Peyer's patch (tissue), 4 donors: ENCODE results near the gene DDX4. TPM values are rescaled to one million over a fixed set of nuclear protein-coding genes. Genes with fewer than 3 reads are reported as not detected.

ENCODE experiments used
- DNase-seq, 3 donors: peaks; one replicate each; pipeline ENCODE4 v3.0.0-alpha.2; 2017 to 2019
- H3K27ac ChIP-seq, 4 donors: fragments of 200-600 bp; sonication (generic); one replicate each; pipeline ENCODE4 v1.5.1; 2016 to 2019
- H3K27me3 ChIP-seq, 2 donors: fragments of 200-600 bp; sonication (generic); one replicate each; pipeline ENCODE4 v1.5.1; 2019
- H3K36me3 ChIP-seq, 3 donors: fragments of 200-600 bp; sonication (generic); one replicate each; pipeline ENCODE4 v1.5.1; 2016 to 2019
- H3K4me1 ChIP-seq, 4 donors: fragments of 200-600 bp; sonication (generic); one replicate each; pipeline ENCODE4 v1.5.1; 2016 to 2019
- H3K4me3 ChIP-seq, 4 donors: fragments of 200-600 bp; sonication (generic); 1 replicate in 3 of 4; 2 replicates in 1 of 4; pipeline ENCODE4 v1.5.1; 2016 to 2019; ENCODE audit warnings: mild to moderate bottlenecking in 1 of 4
- H3K9me3 ChIP-seq, 4 donors: fragments of 200-600 bp; sonication (generic); one replicate each; pipeline ENCODE4 v1.5.1; 2016 to 2019; ENCODE audit warnings: mild to moderate bottlenecking in 1 of 4
- CTCF ChIP-seq, 6 experiments: fragments of 450-650 bp in 4 of 6; fragments of 200-600 bp in 2 of 6; sonication (generic) in 1 of 6; IDR thresholded peaks; one replicate each; pipeline ENCODE4 v1.5.1; 2017 to 2019; ENCODE audit warnings: antibody characterized with exemption in 6 of 6, mild to moderate bottlenecking in 3 of 6, moderate library complexity in 1 of 6
- POLR2A ChIP-seq, 2 donors: fragments of 450-650 bp; IDR thresholded peaks; one replicate each; pipeline ENCODE4 v1.5.1; 2017; ENCODE audit warnings: antibody characterized with exemption in 2 of 2, mild to moderate bottlenecking in 2 of 2, moderate library complexity in 2 of 2
- total RNA-seq, 4 donors: library from RNA; depleted of rRNA; stranded (reverse); fragments of >200 nt; gene quantifications; one replicate each; pipeline ENCODE4 v1.1.0, GENCODE V29; 2016

The DDX4 gene
- total RNA-seq, 4 donors from 2014 or later, result not detected

- TF ChIP-seq CTCF (IDR thresholded peaks at IDR 0.05) (no peak), POLR2A (IDR thresholded peaks at IDR 0.05) (no peak)
- Histone ChIP-seq H3K4me3 (no peak overlapping the region), H3K36me3 (no peaks in the 10 kb centered on the region), H3K9me3 (no peaks in the 10 kb centered on the region), H3K27ac (no peak overlapping the region), H3K27me3 (no peaks in the 10 kb centered on the region), H3K4me1 (no peaks in the 10 kb centered on the region)
- DNase-seq, result no peak
Observed at GRCh38 chr5:55832446-55832845, 94.6 kb downstream of the DDX4 start.

GRCh38 chr5:55836191-55836590 lies 98.3 kb downstream of the DDX4 start:
- no peak overlapping the region for H3K27ac ChIP-seq
- no peaks in the 10 kb centered on the region for H3K9me3 ChIP-seq
- H3K4me3 ChIP-seq, result no peak overlapping the region
- H3K4me1 ChIP-seq, result no peaks in the 10 kb centered on the region
- H3K36me3 ChIP-seq, result no peaks in the 10 kb centered on the region
- TF ChIP-seq POLR2A (IDR thresholded peaks at IDR 0.05) (no peak), CTCF (IDR thresholded peaks at IDR 0.05) (no peak)
- DNase-seq, result no peak
- H3K27me3 ChIP-seq, result no peaks in the 10 kb centered on the region

- no peak overlapping the region for H3K4me3 ChIP-seq
- H3K9me3 ChIP-seq, result no peaks in the 10 kb centered on the region
- H3K4me1 ChIP-seq, result no peaks in the 10 kb centered on the region
- no peak for DNase-seq
- H3K27ac ChIP-seq, result no peak overlapping the region
- no peaks in the 10 kb centered on the region for H3K27me3 ChIP-seq
- H3K36me3 ChIP-seq, result no peaks in the 10 kb centered on the region
- TF ChIP-seq POLR2A (IDR thresholded peaks at IDR 0.05), result no peak
- TF ChIP-seq CTCF (IDR thresholded peaks at IDR 0.05), result no peak
Observed at GRCh38 chr5:55841976-55842375, 104.1 kb downstream of the DDX4 start.

GRCh38 chr5:55847837-55848236 lies 110.0 kb downstream of the DDX4 start:
- H3K9me3 ChIP-seq, result no peaks in the 10 kb centered on the region
- no peaks in the 10 kb centered on the region for H3K4me1 ChIP-seq
- H3K36me3 ChIP-seq, result no peaks in the 10 kb centered on the region
- no peak overlapping the region for H3K27ac ChIP-seq
- no peaks in the 10 kb centered on the region for H3K27me3 ChIP-seq
- no peak overlapping the region for H3K4me3 ChIP-seq
- DNase-seq, result no peak
- TF ChIP-seq POLR2A (IDR thresholded peaks at IDR 0.05), result no peak
- TF ChIP-seq CTCF (IDR thresholded peaks at IDR 0.05), result no peak

GRCh38 chr5:55848783-55849182 lies 110.9 kb downstream of the DDX4 start:
- no peak overlapping the region for H3K27ac ChIP-seq
- no peaks in the 10 kb centered on the region for H3K9me3 ChIP-seq
- TF ChIP-seq CTCF (IDR thresholded peaks at IDR 0.05), result no peak
- TF ChIP-seq POLR2A (IDR thresholded peaks at IDR 0.05), result no peak
- H3K36me3 ChIP-seq, result no peaks in the 10 kb centered on the region
- H3K27me3 ChIP-seq, result no peaks in the 10 kb centered on the region
- H3K4me3 ChIP-seq, result no peak overlapping the region
- no peaks in the 10 kb centered on the region for H3K4me1 ChIP-seq
- no peak for DNase-seq
